ENCODE results near the gene DACT1.
A peak's percentile ranks its signal among the peaks of the same experiment; 100 is the strongest.

Gene DACT1

GRCh38 chr14:58639198-58639565 is 1.4 kb downstream of the DACT1 start:
- Histone ChIP-seq H2AFZ (ENCODE audit: low read length) (no peak overlapping the region), H3K36me3 (replicated peaks; ENCODE audit: insufficient read depth, low read length) (no peaks in the 10 kb centered on the region), H3K27me3 (replicated peaks; ENCODE audit: insufficient read depth, low read length) (no peaks in the 10 kb centered on the region), H3K9me2 (replicated peaks; ENCODE audit: insufficient read depth, low read length) (no peaks in the 10 kb centered on the region), H3F3A (ENCODE audit: insufficient read depth, low read length) (no peaks in the 10 kb centered on the region), H3K79me2 (ENCODE audit: low read length) (no peaks in the 10 kb centered on the region), H3K9ac (ENCODE audit: low read length) (no peak overlapping the region), H3K27ac (ENCODE audit: low read length) (no peak overlapping the region), H3K9me3 (replicated peaks; ENCODE audit: insufficient read depth, low read length) (no peaks in the 10 kb centered on the region), H4K20me1 (ENCODE audit: insufficient read depth, low read length) (no peaks in the 10 kb centered on the region), H3K4me1 (ENCODE audit: low read length) (no peaks in the 10 kb centered on the region), H3K4me2 (ENCODE audit: low read depth, low read length) (peak overlapping the region; percentile 70; the same call in 1 of the 2 replicates), H3K4me3 (ENCODE audit: low read length) (no peak overlapping the region)
- no peak for TF ChIP-seq EZH2phosphoT487 (IDR thresholded peaks at IDR 0.05; ENCODE audit: low read length)
- no peak for TF ChIP-seq EZH2 (optimal IDR thresholded peaks at IDR 0.05; ENCODE audit: low read depth, low read length)
- no peak for TF ChIP-seq CTCF (IDR thresholded peaks at IDR 0.05; ENCODE audit: low read length)
- no peak for DNase-seq

DNA sequence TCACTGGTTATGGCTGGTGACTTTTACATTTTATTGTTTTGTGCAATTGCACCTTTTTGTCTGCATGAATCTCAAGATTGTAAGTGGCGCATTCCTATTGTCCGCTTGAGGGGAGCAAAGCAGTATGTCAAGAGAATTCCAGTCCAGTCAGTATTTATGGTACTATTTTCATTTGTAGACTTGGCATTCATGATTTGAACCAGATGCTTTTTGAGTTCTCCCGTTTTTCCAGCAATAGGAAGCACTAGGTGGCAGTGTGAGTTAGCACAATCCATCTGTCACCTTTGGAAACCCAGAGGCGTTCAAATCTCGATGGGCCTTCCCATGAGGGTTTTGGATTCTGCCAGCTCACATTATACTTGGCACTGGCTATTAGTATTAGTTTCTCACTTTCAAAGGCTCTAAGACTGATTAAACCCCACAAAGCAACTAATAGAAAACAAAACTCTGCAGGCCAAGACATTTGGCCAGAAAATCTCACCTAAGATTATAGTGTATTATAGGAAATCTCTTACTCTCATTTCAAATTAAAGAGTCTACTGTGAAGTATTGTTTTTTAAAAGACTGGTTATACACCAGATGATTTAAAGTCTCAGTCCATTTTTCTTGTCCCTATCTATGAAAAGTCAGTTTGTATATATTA is 2.2 kb downstream of the DACT1 start:
- Histone ChIP-seq H3K4me2 (ENCODE audit: low read depth, low read length) (no peak overlapping the region), H3K4me3 (ENCODE audit: low read length) (no peak overlapping the region), H3F3A (ENCODE audit: insufficient read depth, low read length) (no peaks in the 10 kb centered on the region), H3K27me3 (replicated peaks; ENCODE audit: insufficient read depth, low read length) (no peaks in the 10 kb centered on the region), H3K9me2 (replicated peaks; ENCODE audit: insufficient read depth, low read length) (no peaks in the 10 kb centered on the region), H3K9me3 (replicated peaks; ENCODE audit: insufficient read depth, low read length) (no peaks in the 10 kb centered on the region), H4K20me1 (ENCODE audit: insufficient read depth, low read length) (no peaks in the 10 kb centered on the region), H3K79me2 (ENCODE audit: low read length) (no peaks in the 10 kb centered on the region), H2AFZ (ENCODE audit: low read length) (no peak overlapping the region), H3K27ac (ENCODE audit: low read length) (no peak overlapping the region), H3K9ac (ENCODE audit: low read length) (no peak overlapping the region), H3K4me1 (ENCODE audit: low read length) (no peaks in the 10 kb centered on the region), H3K36me3 (replicated peaks; ENCODE audit: insufficient read depth, low read length) (no peaks in the 10 kb centered on the region)
- no peak for TF ChIP-seq EZH2phosphoT487 (IDR thresholded peaks at IDR 0.05; ENCODE audit: low read length)
- peak; percentile 9; the same call in 1 of the 2 replicates for TF ChIP-seq CTCF (IDR thresholded peaks at IDR 0.05; ENCODE audit: low read length)
- TF ChIP-seq EZH2 (optimal IDR thresholded peaks at IDR 0.05; ENCODE audit: low read depth, low read length), result no peak
- no peak for DNase-seq

DNA sequence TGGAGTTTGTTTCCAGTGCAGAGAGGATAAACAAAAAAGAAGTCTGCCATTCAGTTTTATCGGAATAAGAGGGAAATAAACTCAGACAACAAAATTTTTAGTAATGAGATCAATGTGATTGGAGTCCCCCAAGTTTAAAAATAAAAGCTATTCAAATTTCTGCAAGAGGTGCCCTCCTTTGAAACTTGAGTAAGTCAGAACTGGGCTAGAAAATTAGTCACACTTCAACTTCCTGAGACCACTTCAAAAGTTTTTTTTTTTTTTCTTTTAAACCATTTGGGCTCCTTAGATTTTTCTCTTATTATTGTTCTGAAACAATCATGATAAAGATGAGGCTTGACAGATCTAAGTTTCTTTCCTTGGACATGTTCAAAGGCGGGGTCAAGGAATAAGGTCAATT is 3.2 kb downstream of the DACT1 start:
- H3K36me3 ChIP-seq (replicated peaks; ENCODE audit: insufficient read depth, low read length), result no peaks in the 10 kb centered on the region
- no peaks in the 10 kb centered on the region for H3K27me3 ChIP-seq (replicated peaks; ENCODE audit: insufficient read depth, low read length)
- no peak overlapping the region for H3K4me2 ChIP-seq (ENCODE audit: low read depth, low read length)

More for the DNA sequence above, 3.2 kb downstream of the DACT1 start:
- Histone ChIP-seq H3F3A (ENCODE audit: insufficient read depth, low read length) (no peaks in the 10 kb centered on the region), H3K9me2 (replicated peaks; ENCODE audit: insufficient read depth, low read length) (no peaks in the 10 kb centered on the region), H3K9me3 (replicated peaks; ENCODE audit: insufficient read depth, low read length) (no peaks in the 10 kb centered on the region), H3K79me2 (ENCODE audit: low read length) (no peaks in the 10 kb centered on the region), H3K4me1 (ENCODE audit: low read length) (no peaks in the 10 kb centered on the region), H2AFZ (ENCODE audit: low read length) (no peak overlapping the region), H3K4me3 (ENCODE audit: low read length) (no peak overlapping the region), H3K27ac (ENCODE audit: low read length) (no peak overlapping the region), H4K20me1 (ENCODE audit: insufficient read depth, low read length) (no peaks in the 10 kb centered on the region), H3K9ac (ENCODE audit: low read length) (no peak overlapping the region)
- TF ChIP-seq EZH2phosphoT487 (IDR thresholded peaks at IDR 0.05; ENCODE audit: low read length), result no peak
- TF ChIP-seq EZH2 (optimal IDR thresholded peaks at IDR 0.05; ENCODE audit: low read depth, low read length), result no peak
- no peak for TF ChIP-seq CTCF (IDR thresholded peaks at IDR 0.05; ENCODE audit: low read length)
- DNase-seq, result no peak
